PC-3 (cell line): ENCODE results near the gene STRADA.

Source experiments
- CTCF ChIP-seq: fragments of 300-600 bp; sonication (generic); conservative IDR thresholded peaks from 2 replicates; pipeline ENCODE4 v1.5.1; 2017; ENCODE audit warnings: antibody characterized with exemption, low read depth, mild to moderate bottlenecking, low read length
- EZH2 ChIP-seq: fragments of 300-600 bp; sonication (generic); IDR thresholded peaks from one replicate; pipeline ENCODE4 v1.6.1; 2017; ENCODE audit warnings: antibody characterized with exemption, mild to moderate bottlenecking, low read length; ENCODE audit not compliant: unreplicated experiment

- TF ChIP-seq CTCF: no peak
- TF ChIP-seq EZH2: no peak
Observed at GRCh38 chr17:63658366-63658765, 83.2 kb downstream of the STRADA start.
